Measurements from ENCODE around the gene MRAP.

- TF ChIP-seq CTCF (IDR thresholded peaks at IDR 0.05), result no peak
- TF ChIP-seq EZH2 (IDR thresholded peaks at IDR 0.05; ENCODE audit: borderline replicate concordance, insufficient read depth, low read depth, low read length, poor library complexity, severe bottlenecking), result no peak
Observed at GRCh38 chr21:32335601-32336575, 37.2 kb downstream of the MRAP start.

All from B cell (primary cell).